Measurements from ENCODE around the gene MIEN1. TPM values are rescaled to one million over a fixed set of nuclear protein-coding genes. Genes with fewer than 3 reads are reported as not detected.

The MIEN1 gene
- total RNA-seq, 2 donors from 2014 or later: 36.9 to 41.8 TPM

- peak overlapping the region; percentile 8 for H3K27ac Mint-ChIP-seq
- no peak for DNase-seq
- ATAC-seq: no peak
- peaks cover 11% of the 10 kb centered on the region for H3K36me3 Mint-ChIP-seq (ENCODE audit: low read depth)
- no peaks in the 10 kb centered on the region for H3K9me3 ChIP-seq (ENCODE audit: control insufficient read depth, low read length, poor library complexity, severe bottlenecking)
- H3K4me3 Mint-ChIP-seq: no peak overlapping the region
- peaks cover 41% of the 10 kb centered on the region for H3K4me1 Mint-ChIP-seq
- no peaks in the 10 kb centered on the region for H3K27me3 Mint-ChIP-seq
Observed at GRCh38 chr17:39763051-39763820, 32.9 kb upstream of the MIEN1 start.

DNA sequence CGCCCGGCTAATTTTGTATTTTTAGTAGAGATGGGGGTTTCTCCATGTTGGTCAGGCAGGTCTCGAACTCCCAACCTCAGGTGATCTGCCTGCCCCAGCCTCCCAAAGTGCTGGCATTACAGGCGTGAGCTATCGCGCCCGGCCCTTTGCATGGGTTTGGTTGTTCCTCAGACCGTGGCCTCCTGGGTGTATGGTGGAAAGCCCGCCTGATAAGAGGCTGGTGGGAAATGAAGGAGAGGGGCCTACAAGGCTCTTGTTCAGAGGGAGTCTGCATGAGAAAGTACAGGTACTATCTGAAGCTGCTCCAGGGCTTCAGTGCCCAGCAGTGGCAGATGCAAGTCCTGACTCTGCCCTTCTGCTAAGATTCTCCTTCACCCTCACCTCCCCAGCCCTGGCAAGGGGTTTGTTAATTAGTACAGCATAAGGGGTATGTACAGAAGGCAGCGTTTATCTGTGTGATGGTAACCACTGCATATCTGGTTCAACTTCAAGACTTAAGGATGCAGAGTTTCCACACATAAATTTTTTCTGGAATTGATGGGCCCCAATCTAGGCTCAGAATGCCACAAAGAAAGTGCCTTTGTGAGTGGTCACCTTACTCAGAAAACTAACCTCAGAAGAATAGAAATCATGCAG, 31.6 kb upstream of the MIEN1 start:
- H3K36me3 Mint-ChIP-seq (ENCODE audit: low read depth): peaks cover 7% of the 10 kb centered on the region

DNA sequence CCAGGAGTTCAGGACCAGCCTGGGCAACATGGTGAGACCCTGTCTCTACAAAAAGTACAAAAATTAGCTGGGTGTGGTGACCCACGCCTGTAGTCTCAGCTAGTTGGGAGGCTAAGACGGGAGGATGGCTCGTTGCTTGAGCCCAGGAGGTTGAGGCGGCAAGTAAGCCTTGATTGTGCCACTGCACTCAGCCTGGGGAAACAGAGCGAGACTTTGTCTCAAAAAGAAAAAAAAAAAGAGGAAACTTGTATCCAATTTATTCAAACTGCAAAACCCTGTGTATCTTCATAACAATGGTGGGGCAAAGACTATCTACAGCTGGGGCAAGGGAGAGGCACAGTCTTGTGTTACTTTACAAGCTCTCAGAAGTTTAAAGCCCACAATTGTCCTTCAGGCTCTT, 28.9 kb upstream of the MIEN1 start:
- Mint-ChIP-seq H3K4me3 (no peak overlapping the region), H3K27ac (peak overlapping the region; percentile 97), H3K27me3 (no peaks in the 10 kb centered on the region), H3K4me1 (peaks cover 43% of the 10 kb centered on the region), H3K36me3 (ENCODE audit: low read depth) (peaks cover 2% of the 10 kb centered on the region)
- ATAC-seq (no peak), DNase-seq (no peak)
- no peaks in the 10 kb centered on the region for H3K9me3 ChIP-seq (ENCODE audit: control insufficient read depth, low read length, poor library complexity, severe bottlenecking)

More for the DNA sequence above, 31.6 kb upstream of the MIEN1 start:
- no peaks in the 10 kb centered on the region for H3K9me3 ChIP-seq (ENCODE audit: control insufficient read depth, low read length, poor library complexity, severe bottlenecking)
- ATAC-seq: no peak
- peaks cover 43% of the 10 kb centered on the region for H3K4me1 Mint-ChIP-seq
- peak overlapping the region; percentile 8 for H3K27ac Mint-ChIP-seq
- H3K4me3 Mint-ChIP-seq: no peak overlapping the region
- no peaks in the 10 kb centered on the region for H3K27me3 Mint-ChIP-seq
- DNase-seq: no peak

- H3K4me1 Mint-ChIP-seq: peaks cover 48% of the 10 kb centered on the region
- ATAC-seq (no peak), DNase-seq (peak in 1 of 3 donors; percentile 50)
- no peaks in the 10 kb centered on the region for H3K27me3 Mint-ChIP-seq
- H3K9me3 ChIP-seq (ENCODE audit: control insufficient read depth, low read length, poor library complexity, severe bottlenecking): no peaks in the 10 kb centered on the region
- peak overlapping the region; percentile 52 for H3K4me3 Mint-ChIP-seq
- H3K27ac Mint-ChIP-seq: peak overlapping the region; percentile 97
- peaks cover 2% of the 10 kb centered on the region for H3K36me3 Mint-ChIP-seq (ENCODE audit: low read depth)
Observed at GRCh38 chr17:39757931-39758873, 27.9 kb upstream of the MIEN1 start.

- DNase-seq: no peak
- Mint-ChIP-seq H3K4me3 (no peak overlapping the region), H3K27me3 (no peaks in the 10 kb centered on the region), H3K4me1 (peaks cover 50% of the 10 kb centered on the region), H3K27ac (peak overlapping the region; percentile 97), H3K36me3 (ENCODE audit: low read depth) (no peaks in the 10 kb centered on the region)
- no peak for ATAC-seq
- no peaks in the 10 kb centered on the region for H3K9me3 ChIP-seq (ENCODE audit: control insufficient read depth, low read length, poor library complexity, severe bottlenecking)
Observed at GRCh38 chr17:39757176-39757662, 26.9 kb upstream of the MIEN1 start.

GRCh38 chr17:39756380-39757079, 26.2 kb upstream of the MIEN1 start:
- DNase-seq: no peak

GRCh38 chr17:39755554-39756379, 25.4 kb upstream of the MIEN1 start:
- peak overlapping the region; percentile 86 for H3K4me3 Mint-ChIP-seq

More at GRCh38 chr17:39756380-39757079, 26.2 kb upstream of the MIEN1 start:
- ATAC-seq: no peak
- Mint-ChIP-seq H3K4me3 (peak overlapping the region; percentile 86), H3K4me1 (peaks cover 51% of the 10 kb centered on the region), H3K27ac (peak overlapping the region; percentile 97), H3K27me3 (no peaks in the 10 kb centered on the region), H3K36me3 (ENCODE audit: low read depth) (no peaks in the 10 kb centered on the region)
- H3K9me3 ChIP-seq (ENCODE audit: control insufficient read depth, low read length, poor library complexity, severe bottlenecking): no peaks in the 10 kb centered on the region

DNA sequence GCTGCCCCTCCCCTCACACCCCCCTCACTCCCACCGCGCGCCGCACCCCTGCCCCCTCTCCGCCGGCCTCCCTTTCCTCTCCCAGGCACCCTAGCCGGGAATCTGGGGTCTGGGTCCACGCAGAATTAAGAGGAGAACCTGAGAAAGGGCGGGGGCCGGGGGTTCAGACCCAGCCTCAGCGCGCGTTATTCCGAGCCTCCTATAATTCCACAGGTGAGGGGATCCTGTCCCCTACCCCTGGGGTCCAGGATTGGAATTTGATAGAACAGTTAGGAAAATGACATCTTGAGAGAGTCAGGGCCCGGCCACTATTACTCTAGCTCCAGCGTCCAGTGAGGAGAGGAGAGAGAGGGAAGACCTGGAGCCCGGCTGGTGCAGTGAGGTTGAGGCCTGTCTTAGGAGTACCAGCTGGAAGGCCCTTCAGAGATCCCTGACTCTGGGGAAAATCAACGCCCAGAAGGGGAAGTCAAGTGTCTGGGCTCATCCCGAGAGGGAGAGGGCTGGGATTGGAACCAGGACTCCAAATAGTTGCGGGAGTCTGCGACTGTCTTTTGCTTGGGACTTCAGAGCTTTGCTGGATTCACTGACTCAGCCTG, 24.7 kb upstream of the MIEN1 start:
- Mint-ChIP-seq H3K4me1 (peaks cover 51% of the 10 kb centered on the region), H3K36me3 (ENCODE audit: low read depth) (no peaks in the 10 kb centered on the region), H3K4me3 (peak overlapping the region; percentile 86), H3K27me3 (no peaks in the 10 kb centered on the region), H3K27ac (peak overlapping the region; percentile 97)
- DNase-seq (no peak), ATAC-seq (no peak)
- no peaks in the 10 kb centered on the region for H3K9me3 ChIP-seq (ENCODE audit: control insufficient read depth, low read length, poor library complexity, severe bottlenecking)

More at GRCh38 chr17:39755554-39756379, 25.4 kb upstream of the MIEN1 start:
- H3K36me3 Mint-ChIP-seq (ENCODE audit: low read depth): no peaks in the 10 kb centered on the region
- peak; percentile 32 to 50 (median 38) for DNase-seq
- peak overlapping the region; percentile 97 for H3K27ac Mint-ChIP-seq
- H3K9me3 ChIP-seq (ENCODE audit: control insufficient read depth, low read length, poor library complexity, severe bottlenecking): no peaks in the 10 kb centered on the region
- H3K4me1 Mint-ChIP-seq: peaks cover 51% of the 10 kb centered on the region
- peak; percentile 46 for ATAC-seq
- H3K27me3 Mint-ChIP-seq: no peaks in the 10 kb centered on the region

DNA sequence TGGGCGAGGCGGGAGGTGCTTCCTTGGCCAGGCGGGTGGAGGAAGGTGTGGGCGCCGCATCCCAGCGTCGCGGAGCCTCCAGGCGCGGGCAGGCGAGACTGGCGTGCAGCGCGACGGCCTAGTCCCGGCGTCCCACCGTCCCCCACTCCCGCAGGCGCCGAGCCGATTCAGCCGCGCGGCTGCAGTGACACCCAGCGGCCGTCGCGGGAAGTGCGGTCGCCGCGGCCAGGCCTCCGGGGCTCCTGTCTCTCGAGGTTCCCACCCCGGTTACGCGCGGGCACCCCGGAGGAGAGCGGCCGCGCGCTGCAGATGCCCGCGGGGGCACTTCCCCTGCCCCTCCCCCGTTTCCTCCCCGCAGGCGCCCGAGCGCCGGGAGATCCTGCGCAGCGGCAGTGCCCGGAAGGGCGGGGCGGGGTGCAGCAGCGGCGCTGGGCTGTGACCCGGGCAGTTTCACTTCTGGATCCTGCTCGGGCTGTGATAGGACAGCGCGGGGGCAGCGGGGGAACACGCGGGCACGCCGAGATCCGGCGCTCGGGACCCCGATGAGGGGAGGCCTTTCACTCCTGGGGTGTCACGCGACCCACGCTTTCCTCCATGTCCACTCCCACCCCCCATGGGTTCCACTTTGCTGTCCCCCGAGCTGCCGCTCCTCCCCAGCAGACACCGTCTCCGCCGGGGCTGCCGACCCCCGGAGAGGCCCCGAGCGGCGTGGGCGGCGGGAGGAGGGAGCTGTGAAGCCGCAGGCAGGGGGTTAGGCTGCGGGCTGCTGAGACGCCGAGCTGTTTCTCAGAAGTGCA, 24.0 kb upstream of the MIEN1 start:
- Mint-ChIP-seq H3K36me3 (ENCODE audit: low read depth) (no peaks in the 10 kb centered on the region), H3K4me1 (peaks cover 46% of the 10 kb centered on the region), H3K27me3 (no peaks in the 10 kb centered on the region)

DNA sequence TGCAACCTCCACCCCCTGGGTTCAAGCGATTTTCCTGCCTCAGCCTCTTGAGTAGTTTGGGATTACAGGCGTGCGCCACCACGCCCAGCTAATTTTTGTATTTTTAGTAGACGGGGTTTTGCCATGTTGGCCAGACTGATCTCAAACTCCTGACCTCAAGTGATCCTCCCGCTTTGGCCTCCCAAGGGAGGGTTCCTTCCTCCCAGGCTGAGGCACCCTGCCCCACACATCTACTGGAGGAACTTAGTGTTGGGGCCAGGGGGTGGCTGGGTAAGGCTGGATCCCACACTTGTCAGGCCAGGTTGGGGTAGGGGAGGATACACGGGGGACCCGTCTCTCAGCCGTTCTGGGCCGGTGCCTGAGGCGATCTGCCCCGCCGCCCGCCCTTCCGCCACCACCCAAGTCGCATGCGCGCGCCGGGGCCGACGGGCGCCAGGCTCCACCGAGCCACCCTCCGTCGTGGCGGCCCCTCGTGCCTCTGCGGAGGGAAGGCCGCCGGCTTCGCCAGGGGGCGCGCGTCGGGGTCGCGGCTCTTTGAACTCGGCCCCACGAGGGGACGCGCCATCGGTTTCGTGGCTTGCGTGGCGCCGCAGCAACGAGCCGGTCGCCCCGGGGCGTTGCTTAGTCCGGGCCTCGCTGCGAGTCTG, 23.3 kb upstream of the MIEN1 start:
- peaks cover 41% of the 10 kb centered on the region for H3K4me1 Mint-ChIP-seq
- peak; percentile 34 for ATAC-seq

More for the DNA sequence above, 24.0 kb upstream of the MIEN1 start:
- peak overlapping the region; percentile 86 for H3K4me3 Mint-ChIP-seq
- H3K9me3 ChIP-seq (ENCODE audit: control insufficient read depth, low read length, poor library complexity, severe bottlenecking): no peaks in the 10 kb centered on the region
- DNase-seq: peak; percentile 95 to 97 (median 96)
- H3K27ac Mint-ChIP-seq: peak overlapping the region; percentile 97
- peak; percentile 81 for ATAC-seq

More for the DNA sequence above, 23.3 kb upstream of the MIEN1 start:
- Mint-ChIP-seq H3K4me3 (peak overlapping the region; percentile 86), H3K27me3 (no peaks in the 10 kb centered on the region), H3K27ac (peak overlapping the region; percentile 16), H3K36me3 (ENCODE audit: low read depth) (no peaks in the 10 kb centered on the region)
- no peaks in the 10 kb centered on the region for H3K9me3 ChIP-seq (ENCODE audit: control insufficient read depth, low read length, poor library complexity, severe bottlenecking)
- DNase-seq: peak; percentile 59 to 69 (median 67)

Measured in T-helper 17 cell (primary cell).